Choroid plexus epithelial cell (primary cell): Measurements from ENCODE around the gene AMIGO2.

Source experiments
- DNase-seq: peaks from one replicate; pipeline ENCODE4 v3.0.0-alpha.2; 2010; ENCODE audit warnings: low read depth
- H3K4me3 ChIP-seq: 2 replicates; pipeline ENCODE4 v1.5.1; 2011; ENCODE audit warnings: low read depth, mild to moderate bottlenecking, control low read depth, low read length, moderate library complexity
- TF ChIP-seq, protein P1 (sequence below): conservative IDR thresholded peaks from 2 replicates; pipeline ENCODE4 v1.5.1; 2011; ENCODE audit warnings: low read depth, mild to moderate bottlenecking, control low read depth, inconsistent platforms, low read length, moderate library complexity

AMIGO2 gene

GRCh38 chr12:47079981-47080724 lies 394 bp upstream of the AMIGO2 start:
- TF ChIP-seq, protein P1, sequence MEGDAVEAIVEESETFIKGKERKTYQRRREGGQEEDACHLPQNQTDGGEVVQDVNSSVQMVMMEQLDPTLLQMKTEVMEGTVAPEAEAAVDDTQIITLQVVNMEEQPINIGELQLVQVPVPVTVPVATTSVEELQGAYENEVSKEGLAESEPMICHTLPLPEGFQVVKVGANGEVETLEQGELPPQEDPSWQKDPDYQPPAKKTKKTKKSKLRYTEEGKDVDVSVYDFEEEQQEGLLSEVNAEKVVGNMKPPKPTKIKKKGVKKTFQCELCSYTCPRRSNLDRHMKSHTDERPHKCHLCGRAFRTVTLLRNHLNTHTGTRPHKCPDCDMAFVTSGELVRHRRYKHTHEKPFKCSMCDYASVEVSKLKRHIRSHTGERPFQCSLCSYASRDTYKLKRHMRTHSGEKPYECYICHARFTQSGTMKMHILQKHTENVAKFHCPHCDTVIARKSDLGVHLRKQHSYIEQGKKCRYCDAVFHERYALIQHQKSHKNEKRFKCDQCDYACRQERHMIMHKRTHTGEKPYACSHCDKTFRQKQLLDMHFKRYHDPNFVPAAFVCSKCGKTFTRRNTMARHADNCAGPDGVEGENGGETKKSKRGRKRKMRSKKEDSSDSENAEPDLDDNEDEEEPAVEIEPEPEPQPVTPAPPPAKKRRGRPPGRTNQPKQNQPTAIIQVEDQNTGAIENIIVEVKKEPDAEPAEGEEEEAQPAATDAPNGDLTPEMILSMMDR: no peak
- DNase-seq: peak; percentile 59
- H3K4me3 ChIP-seq: peak overlapping the region; percentile 75

- DNase-seq: no peak
- TF ChIP-seq, protein P1: no peak
These were observed 859 bp downstream of the AMIGO2 start for GRCh38 chr12:47078733-47079467.

GRCh38 chr12:47078086-47078395 lies 1.7 kb downstream of the AMIGO2 start:
- no peak for DNase-seq
- TF ChIP-seq, protein P1: no peak
- H3K4me3 ChIP-seq: peak overlapping the region; percentile 75

More at GRCh38 chr12:47078733-47079467, 859 bp downstream of the AMIGO2 start:
- peak overlapping the region; percentile 75 for H3K4me3 ChIP-seq

DNA sequence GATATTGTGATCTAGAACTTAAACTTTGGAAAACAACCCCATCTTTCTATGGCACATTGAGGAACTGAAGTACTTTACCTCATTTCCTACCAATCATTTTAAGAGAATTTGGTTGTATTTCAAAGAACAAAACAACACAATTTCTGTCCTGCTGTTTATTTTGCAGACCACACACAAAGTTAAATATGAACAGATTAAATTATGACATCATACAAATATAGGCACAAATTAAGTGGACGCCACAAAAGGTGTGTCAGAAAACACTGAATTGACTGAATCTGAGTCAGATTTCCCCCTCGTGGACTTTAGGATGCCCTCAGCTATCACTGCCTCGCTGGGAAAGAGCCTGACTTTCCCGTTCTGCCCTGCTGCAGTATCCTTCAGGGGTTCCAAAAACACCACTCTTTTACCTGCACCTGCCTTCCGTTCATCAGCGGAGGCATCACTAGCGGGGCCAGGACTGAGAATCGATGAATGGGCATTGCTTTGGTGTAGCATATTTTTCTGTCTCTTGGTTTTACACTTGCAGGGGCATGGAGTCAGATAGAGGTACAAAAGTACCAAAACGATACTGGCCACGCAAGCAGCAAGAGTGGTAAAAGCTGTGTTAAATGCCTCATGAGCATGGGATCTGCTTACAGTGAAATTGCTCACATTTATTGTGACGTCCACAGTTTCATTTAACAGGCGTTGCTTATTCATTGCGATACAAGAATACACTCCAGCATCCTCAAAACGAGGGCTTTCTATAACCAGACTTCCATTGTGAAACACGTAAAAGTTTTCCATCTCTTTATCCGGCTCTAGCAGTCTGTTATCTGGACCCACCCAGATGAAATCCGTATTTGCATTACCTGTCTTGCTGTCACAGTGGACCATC lies 2.3 kb downstream of the AMIGO2 start:
- no peak overlapping the region for H3K4me3 ChIP-seq
- TF ChIP-seq, protein P1: no peak
- DNase-seq: no peak

- no peak for DNase-seq
- H3K4me3 ChIP-seq: no peak overlapping the region
- TF ChIP-seq, protein P1: no peak
These were observed 4.3 kb downstream of the AMIGO2 start for GRCh38 chr12:47075192-47076084.

DNA sequence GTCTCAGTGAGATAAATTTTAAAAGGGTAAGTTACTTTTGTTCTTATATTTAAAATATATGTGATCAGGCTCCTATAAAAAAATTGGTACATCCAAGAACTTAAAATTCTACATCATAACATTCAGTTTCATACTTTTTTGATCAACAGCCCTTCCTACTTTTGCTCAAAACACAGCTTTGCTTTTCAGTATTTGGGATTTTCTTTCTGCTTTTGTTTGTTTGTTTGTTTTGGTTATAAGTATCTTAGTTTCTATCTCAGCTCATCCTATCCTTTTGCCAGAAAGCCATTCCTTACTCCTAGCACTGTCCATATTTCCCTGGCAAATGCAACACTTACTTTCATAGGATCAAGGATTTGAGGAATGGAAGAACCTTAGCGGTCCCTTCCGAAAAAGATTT lies 5.0 kb downstream of the AMIGO2 start:
- H3K4me3 ChIP-seq: no peak overlapping the region
- DNase-seq: no peak
- TF ChIP-seq, protein P1: no peak
